ENCODE data around the gene PACSIN1. TPM values are rescaled to one million over a fixed set of nuclear protein-coding genes. Genes with fewer than 3 reads are reported as not detected.
"Not testable (repeated sequence)": the region's sequence is repeated elsewhere in the genome, so short reads cannot be mapped to it uniquely, and the experiment has no call there.

Gene PACSIN1
- total and polyA plus RNA-seq, 8 donors: under 0.01 to 2.2 (median 0.49) TPM; not detected in 2

DNA sequence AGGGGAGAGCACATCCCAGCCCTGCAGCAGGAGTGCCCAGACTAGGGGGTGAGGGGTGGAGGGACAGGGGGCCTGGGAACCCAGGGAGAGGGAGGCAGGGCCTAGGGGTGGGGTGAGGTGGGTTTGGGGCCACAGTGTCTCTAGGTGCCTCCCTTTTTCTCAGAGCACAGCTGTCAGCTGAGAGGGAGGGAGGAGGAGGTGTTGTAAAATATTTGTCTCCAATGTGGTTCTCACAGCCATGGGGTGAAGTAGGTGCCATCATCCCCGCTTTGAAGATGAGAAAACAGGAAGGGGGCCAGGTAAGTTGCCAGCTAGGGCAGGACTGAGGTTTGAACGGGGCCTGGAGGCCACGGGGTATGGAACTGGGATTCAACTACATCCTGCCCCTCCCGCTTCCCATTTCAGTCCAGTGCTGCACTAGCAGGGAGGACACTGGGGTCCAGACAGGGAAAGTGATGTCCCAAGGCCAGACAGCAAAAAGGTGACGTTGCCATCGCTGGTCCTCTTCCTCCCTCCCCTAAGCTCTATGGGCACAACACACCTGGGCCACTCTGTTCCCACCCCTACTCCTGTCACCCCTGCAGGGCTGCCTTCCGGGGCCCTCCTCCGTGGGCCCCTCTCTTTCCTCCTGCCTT is 20.3 kb downstream of the PACSIN1 start:
- H3K36me3 ChIP-seq: no peaks in the 10 kb centered on the region
- no peaks in the 10 kb centered on the region for H3K4me1 ChIP-seq
- no peak overlapping the region for H3K4me3 ChIP-seq
- no peak for DNase-seq
- H3K27ac ChIP-seq: no peak overlapping the region
- intact Hi-C loops (cut with DNase I; ENCODE audit: low total_unique reads): no loop called here
- H3K9me3 ChIP-seq: no peaks in the 10 kb centered on the region
- 67 to 80% (median 77%) methylated on average over 8 of the region's 8 CpGs for WGBS, 5 donors
- no peaks in the 10 kb centered on the region for H3K27me3 ChIP-seq
- TF ChIP-seq POLR2AphosphoS5 (IDR thresholded peaks at IDR 0.05) (no peak), CTCF (IDR thresholded peaks at IDR 0.05) (no peak), POLR2A (IDR thresholded peaks at IDR 0.05) (no peak), EP300 (IDR thresholded peaks at IDR 0.05) (no peak)

GRCh38 chr6:34486886-34487285 is 21.0 kb downstream of the PACSIN1 start:
- H3K27ac ChIP-seq: not testable (repeated sequence)

GRCh38 chr6:34487536-34487935 is 21.7 kb downstream of the PACSIN1 start:
- 69 to 92% (median 83%) methylated on average over 5 of the region's 5 CpGs for WGBS, 5 donors

More at GRCh38 chr6:34486886-34487285, 21.0 kb downstream of the PACSIN1 start:
- H3K9me3 ChIP-seq; H3K4me3 ChIP-seq; H3K27me3 ChIP-seq; H3K36me3 ChIP-seq; DNase-seq; H3K4me1 ChIP-seq; intact Hi-C loops (cut with DNase I; ENCODE audit: low total_unique reads): not testable (repeated sequence)
- 90 to 95% (median 93%) methylated on average over 7 to 8 of the region's 8 CpGs for WGBS, 5 donors

GRCh38 chr6:34489207-34489805 is 23.4 kb downstream of the PACSIN1 start:
- H3K4me3 ChIP-seq: no peak overlapping the region
- H3K4me1 ChIP-seq: no peaks in the 10 kb centered on the region
- no peaks in the 10 kb centered on the region for H3K27me3 ChIP-seq
- TF ChIP-seq POLR2A (IDR thresholded peaks at IDR 0.05) (no peak), CTCF (IDR thresholded peaks at IDR 0.05) (no peak)
- 74 to 89% (median 78%) methylated on average over 9 of the region's 9 CpGs for WGBS, 5 donors
- H3K36me3 ChIP-seq: no peaks in the 10 kb centered on the region
- intact Hi-C loops (cut with DNase I; ENCODE audit: low total_unique reads): no loop called here
- no peaks in the 10 kb centered on the region for H3K9me3 ChIP-seq
- DNase-seq: no peak
- H3K27ac ChIP-seq: no peak overlapping the region

More at GRCh38 chr6:34487536-34487935, 21.7 kb downstream of the PACSIN1 start:
- intact Hi-C loops (cut with DNase I; ENCODE audit: low total_unique reads): no loop called here
- no peak for DNase-seq
- Histone ChIP-seq H3K27ac (no peak overlapping the region), H3K9me3 (no peaks in the 10 kb centered on the region), H3K36me3 (no peaks in the 10 kb centered on the region), H3K27me3 (no peaks in the 10 kb centered on the region), H3K4me3 (no peak overlapping the region), H3K4me1 (no peaks in the 10 kb centered on the region)
- TF ChIP-seq EP300 (IDR thresholded peaks at IDR 0.05): no peak
- TF ChIP-seq POLR2AphosphoS5 (IDR thresholded peaks at IDR 0.05): no peak
- no peak for TF ChIP-seq POLR2A (IDR thresholded peaks at IDR 0.05)
- no peak for TF ChIP-seq CTCF (IDR thresholded peaks at IDR 0.05)

Measured in stomach (tissue), 9 donors.